Measurements from ENCODE around the gene E2F4.

- no peak for TF ChIP-seq TAF1 (IDR thresholded peaks at IDR 0.05; ENCODE audit: low read depth)
- no peak for TF ChIP-seq CREB1 (IDR thresholded peaks at IDR 0.05; ENCODE audit: low read depth)
- TF ChIP-seq REST (IDR thresholded peaks at IDR 0.05; ENCODE audit: low read depth): no peak
- TF ChIP-seq EGR1 (IDR thresholded peaks at IDR 0.05): no peak
- no peak for TF ChIP-seq RAD21 (IDR thresholded peaks at IDR 0.05; ENCODE audit: low read depth)
- no peak for TF ChIP-seq FOXM1 (IDR thresholded peaks at IDR 0.05; ENCODE audit: borderline replicate concordance, low read depth)
- TF ChIP-seq, protein P1, sequence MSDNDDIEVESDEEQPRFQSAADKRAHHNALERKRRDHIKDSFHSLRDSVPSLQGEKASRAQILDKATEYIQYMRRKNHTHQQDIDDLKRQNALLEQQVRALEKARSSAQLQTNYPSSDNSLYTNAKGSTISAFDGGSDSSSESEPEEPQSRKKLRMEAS (IDR thresholded peaks at IDR 0.05): no peak
- no peak for TF ChIP-seq ZBTB7A (IDR thresholded peaks at IDR 0.05; ENCODE audit: low read depth)
- TF ChIP-seq TEAD4 (IDR thresholded peaks at IDR 0.05): 0 out of 2 replicates have a peak, but pooled peaks have one; percentile 12
- TF ChIP-seq NFIC (IDR thresholded peaks at IDR 0.05): peak; percentile 20; the same call in 1 of the 2 replicates
- no peak for TF ChIP-seq EP300 (IDR thresholded peaks at IDR 0.05; ENCODE audit: borderline replicate concordance)
Measured at GRCh38 chr16:67241008-67241900, 49.3 kb downstream of the E2F4 start.

Data from Ishikawa (cell line).